CD4-positive, alpha-beta T cell treated with Interferon gamma for 1 hour (primary cell): ENCODE data around the gene GNPTG.

Source experiments
- DNase-seq: peaks from one replicate; pipeline ENCODE4 v3.0.0-alpha.2; 2020

The GNPTG gene

DNA sequence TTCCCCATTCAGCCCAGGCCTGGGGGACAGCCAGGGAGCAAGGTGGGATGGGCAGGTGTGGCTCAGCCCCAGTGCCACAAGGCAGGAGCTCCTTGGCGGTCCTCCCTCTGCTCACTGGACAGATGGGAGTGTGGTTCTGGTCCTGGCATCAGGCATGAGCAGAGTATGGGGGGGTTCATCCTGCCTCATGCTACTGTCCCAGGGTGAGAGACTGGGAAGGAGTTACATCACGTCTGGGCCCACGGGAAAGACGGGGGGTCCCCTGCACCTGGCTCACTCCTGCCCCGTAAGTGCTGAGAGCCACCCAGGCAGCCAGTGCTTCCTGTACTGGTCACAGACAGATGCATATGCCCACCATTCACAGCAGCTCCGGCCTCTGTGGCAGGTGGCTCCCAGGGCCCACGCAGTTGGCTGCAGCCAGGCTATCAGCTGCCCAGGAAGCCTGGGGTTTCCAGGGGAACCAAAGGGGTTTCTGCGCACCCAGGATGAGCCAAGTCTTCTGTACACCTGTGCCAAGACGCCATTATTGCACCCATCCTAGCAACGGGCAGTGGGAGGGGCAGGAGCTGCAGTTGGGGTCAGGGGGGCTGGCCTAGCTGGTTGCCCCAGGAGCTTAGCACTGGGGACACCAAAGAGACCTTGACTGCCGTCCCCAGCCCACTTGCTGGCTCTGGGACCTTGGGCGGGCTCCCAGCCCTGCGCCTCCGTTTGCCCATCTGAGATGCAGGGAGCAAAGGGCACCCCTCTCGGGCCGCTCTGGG, 16.3 kb upstream of the GNPTG start:
- DNase-seq = no peak

- DNase-seq = no peak
Measured at GRCh38 chr16:1335996-1336395, 15.7 kb upstream of the GNPTG start.

DNA sequence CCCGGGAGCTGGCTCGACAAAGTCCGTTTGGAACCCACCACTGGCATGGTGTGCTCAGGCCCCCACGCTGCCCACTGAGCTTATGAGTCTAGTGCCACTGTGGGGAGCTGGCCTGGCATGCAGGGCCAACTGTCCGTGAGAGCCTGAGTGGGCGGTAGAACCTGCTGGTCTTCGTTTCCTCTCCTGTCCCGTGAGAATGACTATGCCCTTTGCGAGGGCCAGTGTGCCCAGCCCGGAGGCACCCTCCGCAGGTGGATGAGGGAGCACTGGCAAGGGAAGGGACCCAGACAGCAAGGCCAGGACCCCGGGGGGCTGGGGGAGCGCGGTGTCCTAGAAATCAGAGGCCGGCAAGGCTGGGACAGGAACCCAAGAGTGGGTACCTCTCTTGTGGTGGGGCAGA, 15.1 kb upstream of the GNPTG start:
- DNase-seq = no peak

DNA sequence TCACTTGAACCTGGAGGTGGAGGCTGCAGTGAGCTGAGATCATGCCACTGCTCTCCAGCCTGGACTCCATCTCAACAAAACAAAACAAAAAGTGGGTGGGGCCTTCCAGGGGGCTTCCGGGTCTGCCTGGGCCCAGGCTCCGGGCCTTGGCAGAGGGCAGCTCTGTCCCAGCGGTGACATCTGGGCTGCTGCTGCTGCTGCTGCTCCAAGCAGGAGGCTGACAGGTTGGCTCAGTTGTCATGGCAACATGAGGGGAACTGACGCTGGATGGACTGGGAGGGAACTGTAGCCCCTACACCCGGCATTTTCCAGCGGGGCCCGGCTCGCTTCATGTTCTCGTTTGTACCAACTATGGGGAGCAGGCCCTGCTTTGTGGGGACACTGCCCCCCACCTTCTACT, 14.2 kb upstream of the GNPTG start:
- no peak for DNase-seq

DNA sequence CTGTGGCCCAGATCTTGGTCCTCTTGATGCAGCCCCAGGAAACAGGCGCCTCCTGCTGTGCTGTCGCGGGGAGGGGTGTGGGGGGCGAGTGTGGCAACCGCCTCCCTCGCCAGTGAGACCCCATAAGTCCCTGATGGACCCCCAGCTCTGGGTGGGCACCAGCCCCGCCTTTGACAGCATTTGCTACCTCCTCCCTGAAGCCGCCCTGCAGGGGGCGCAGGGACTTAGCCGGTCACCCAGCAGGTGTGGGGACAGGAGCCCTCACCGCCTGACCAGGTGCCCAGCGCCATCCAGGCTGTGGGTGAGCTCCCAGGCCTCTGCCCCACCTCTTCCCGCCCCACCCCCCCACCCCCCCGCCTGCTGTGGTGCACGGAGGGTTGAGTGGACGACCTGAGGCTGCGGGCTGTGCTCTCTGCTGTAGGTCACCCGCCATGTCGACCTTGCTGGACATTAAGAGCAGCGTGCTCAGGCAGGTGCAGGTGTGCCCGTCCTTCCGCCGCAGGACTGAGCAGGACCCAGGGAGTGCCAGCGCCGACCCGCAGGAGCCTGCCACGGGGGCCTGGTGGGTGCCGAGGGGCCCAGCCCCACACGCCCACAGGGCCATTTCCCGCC, 13.5 kb upstream of the GNPTG start:
- DNase-seq = no peak

DNA sequence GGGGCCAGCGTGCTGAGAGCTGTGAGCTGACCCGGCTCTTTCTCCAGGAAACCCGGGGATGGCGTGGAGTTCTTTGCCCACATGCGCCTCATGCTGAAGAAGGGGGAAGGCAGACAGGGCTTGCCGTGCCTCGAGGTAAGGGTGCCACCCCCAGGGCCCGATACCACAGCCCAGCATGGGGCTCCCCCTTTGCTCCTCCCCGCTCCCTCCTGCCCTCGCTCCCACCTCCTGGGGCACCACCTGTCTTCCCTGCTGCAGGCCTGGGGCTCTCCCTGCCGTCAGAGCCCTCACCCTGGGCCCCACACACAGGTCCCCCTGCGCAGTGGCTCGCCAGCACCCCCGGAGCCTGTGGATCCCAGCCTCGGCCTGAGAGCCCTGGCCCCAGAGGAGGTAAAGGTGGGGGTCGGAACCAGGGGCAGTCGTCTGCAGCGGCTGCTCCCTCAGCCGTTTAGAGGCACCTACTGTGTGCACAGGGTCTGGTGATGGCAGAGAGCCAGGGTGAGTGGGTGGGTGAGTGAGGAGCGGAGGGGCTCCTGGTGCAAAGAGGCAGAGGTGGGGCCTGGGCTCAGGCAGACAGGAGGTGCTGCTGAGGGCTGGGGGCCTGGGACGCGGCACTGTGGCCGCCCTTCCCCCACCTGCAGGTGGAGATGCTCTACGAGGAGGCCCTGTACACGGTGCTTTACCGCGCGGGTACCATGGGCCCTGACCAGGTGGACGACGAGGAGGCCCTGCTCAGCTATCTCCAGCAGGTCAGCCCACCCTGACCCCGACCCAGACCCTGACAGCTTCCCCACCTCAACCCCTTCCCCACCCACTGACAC, 12.7 kb upstream of the GNPTG start:
- no peak for DNase-seq

DNA sequence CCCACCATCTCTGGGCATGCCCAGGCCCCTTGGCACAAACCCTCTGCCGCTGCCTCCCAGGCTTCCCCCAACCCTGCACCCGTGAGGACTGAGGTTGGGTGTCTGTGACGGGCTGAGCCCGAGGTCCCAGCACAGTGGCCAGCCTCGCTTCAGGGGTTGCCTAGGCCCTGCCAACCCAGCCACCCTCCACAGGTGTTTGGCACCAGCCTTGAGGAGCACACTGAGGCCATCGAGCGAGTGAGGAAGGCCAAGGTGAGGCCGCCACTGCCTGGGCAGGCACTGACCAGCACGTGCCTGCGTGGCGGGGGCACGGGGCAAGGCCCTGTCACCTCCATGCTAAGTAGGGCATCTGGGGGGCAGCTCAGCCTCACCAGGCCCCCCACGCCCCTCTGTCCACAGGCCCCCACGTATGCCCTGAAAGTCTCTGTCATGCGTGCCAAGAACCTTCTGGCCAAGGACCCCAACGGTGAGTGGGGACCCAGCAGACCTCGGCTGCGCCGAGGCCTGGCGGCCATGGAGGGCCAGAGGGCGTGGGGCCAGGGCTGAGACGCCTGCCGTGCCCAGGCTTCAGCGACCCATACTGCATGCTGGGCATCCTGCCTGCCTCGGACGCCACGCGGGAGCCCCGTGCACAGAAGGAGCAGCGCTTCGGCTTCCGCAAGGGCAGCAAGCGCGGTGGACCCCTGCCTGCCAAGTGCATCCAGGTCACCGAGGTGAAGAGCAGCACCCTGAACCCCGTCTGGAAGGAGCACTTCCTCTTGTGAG, 10.8 kb upstream of the GNPTG start:
- no peak for DNase-seq

DNA sequence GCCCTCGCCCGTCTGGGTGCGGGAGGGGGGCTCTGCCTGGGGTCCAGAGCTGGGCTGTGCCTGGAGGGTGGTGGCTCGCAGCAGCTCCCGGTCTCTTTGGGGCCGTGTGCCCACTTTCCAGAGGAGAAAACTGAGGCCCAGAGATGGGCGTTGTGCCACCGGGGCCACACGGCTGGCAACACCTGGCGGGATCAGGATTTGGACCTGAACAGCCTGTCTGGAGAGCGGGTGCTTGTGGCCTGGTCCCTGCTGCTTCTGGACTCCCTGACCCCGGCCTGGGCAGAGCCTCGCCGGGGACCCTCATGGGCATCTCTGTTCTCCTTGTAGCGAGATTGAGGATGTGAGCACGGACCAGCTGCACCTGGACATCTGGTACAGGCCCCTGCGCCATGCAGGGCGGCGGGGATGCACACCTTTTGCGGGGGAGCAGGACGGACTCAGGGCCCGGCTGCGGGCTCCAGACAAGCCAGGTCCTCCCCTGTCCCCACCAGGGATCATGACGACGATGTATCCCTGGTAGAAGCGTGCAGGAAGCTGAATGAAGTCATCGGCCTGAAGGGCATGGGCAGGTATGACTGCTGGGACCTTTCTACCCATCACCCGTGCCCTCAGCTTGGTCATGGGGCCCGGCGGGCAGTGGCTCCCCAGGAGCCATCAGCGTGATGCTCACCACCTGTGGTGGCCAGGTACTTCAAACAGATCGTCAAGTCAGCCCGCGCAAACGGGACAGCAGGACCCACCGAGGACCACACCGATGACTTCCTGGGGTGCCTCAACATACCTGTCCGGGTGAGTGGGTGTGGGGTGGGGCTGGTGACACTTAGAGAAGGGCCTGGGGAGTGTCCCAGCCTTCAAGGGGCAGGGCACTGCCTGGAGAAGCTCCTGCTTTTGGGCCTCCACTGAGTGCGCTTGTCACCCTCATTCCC, 10.0 kb upstream of the GNPTG start:
- no peak for DNase-seq

- DNase-seq = peak; percentile 98
Measured at GRCh38 chr16:1342526-1343427, 9.0 kb upstream of the GNPTG start.

DNA sequence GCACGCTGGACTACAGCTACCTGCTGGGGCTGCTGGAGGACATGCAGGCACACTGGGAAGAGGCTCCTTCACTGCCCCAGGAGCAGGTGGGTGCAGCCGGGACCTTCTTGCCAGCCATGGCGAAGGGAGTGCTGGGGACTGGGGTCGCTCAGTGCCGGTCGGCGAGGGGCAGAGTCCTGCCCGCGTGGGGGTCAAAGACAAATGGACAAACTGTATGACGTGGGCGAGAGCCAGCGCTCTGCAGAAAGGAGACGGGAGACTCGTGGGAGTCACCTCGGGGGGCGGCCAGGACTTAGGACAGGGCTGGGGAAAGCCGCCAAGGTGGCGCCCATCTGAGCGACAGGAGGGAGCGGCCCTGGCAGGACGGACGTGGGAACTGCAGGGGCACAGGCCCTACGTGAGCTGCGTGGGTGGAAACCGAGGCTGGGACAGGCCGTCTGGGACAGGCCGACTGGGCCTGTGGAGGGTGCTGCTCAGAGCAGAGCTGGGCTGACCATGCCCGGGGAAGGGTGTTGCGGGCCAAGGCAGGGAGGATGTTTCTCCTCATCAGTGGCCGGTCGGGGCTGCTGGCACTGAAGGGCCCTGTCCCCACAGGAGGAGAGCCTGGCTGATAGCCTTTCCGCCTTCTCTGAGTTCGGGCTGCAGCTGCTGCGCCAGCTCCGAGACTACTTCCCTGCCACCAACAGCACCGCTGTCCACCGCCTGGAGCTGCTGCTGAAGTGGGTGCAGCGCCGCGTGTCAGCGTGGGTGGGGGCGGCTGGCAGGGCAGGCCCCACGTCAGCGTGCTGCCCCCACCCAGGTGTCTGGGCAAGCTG, 8.1 kb upstream of the GNPTG start:
- no peak for DNase-seq

DNA sequence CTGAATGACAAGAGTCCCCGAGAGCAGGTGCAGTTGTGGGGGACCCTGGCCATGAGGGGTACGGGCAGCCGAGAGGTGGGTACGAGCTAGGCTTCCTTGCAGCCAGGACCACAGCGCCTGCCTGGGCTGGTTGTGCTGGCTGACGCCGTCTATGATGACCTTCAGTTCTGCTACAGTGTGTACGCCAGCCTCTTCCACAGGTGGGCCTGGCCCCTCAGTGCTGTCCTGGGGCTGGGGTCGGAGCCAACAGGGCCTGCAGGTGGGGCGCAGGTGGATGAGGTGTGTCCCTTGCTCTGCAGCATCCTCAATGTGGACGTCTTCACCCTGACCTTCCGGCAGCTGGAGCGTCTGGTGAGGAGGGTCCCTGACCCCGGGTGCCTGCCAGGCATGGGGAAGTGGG, 7.2 kb upstream of the GNPTG start:
- DNase-seq = no peak

GRCh38 chr16:1345087-1345486, 6.6 kb upstream of the GNPTG start:
- DNase-seq = no peak

GRCh38 chr16:1345651-1346421, 5.9 kb upstream of the GNPTG start:
- no peak for DNase-seq

DNA sequence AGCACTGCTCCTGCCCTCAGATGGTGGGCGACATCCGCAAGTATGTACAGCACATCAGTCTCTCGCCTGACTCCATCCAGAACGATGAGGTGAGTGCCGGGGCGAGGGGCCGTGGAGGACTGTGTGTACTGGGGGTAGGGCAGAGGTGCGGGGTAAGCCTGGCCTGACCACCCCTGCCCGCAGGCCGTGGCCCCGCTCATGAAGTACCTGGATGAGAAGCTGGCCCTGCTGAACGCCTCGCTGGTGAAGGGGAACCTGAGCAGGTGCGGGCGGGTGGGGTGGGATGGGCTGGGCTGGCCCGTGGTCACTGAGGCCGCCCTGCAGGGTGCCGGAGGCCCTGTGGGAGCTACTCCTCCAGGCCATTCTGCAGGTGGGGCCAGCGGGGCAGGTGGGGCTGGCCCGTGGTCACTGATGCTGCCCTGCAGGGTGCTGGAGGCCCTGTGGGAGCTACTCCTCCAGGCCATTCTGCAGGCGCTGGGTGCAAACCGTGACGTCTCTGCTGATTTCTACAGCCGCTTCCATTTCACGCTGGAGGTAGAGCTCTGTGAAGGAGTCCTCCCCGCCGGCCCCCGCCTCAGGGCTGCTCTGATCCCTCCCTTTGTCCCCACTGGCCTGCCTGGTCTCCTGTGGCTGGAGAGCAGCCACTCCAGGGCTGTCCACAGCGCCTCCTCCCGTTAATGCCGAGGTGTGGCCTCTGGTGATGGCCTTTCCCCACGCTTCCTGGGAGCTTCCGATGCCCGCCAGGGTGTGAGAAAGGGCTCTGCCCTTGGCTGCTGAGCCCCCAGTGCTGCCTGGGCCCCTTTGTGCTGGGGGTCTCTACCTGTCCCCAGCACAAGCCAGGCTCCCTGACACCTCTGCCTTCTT, 5.1 kb upstream of the GNPTG start:
- DNase-seq = no peak

DNA sequence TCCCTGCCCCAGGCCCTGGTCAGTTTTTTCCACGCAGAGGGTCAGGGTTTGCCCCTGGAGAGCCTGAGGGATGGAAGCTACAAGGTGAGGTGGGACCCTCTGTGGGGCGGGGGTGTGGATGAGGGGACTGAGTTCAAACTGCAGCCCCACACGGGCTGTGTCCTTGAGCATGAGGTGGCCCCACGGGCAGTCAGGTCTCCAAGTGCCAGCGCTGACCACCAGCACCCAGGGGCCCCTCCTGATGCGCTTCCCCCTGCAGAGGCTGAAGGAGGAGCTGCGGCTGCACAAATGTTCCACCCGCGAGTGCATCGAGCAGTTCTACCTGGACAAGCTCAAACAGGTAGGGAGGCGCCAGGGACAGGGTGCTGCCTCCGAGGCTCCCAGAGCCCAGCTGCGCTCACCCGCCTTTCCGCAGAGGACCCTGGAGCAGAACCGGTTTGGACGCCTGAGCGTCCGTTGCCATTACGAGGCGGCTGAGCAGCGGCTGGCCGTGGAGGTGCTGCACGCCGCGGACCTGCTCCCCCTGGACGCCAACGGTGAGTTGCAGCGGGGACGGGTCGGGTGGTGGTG, 4.4 kb upstream of the GNPTG start:
- no peak for DNase-seq

DNA sequence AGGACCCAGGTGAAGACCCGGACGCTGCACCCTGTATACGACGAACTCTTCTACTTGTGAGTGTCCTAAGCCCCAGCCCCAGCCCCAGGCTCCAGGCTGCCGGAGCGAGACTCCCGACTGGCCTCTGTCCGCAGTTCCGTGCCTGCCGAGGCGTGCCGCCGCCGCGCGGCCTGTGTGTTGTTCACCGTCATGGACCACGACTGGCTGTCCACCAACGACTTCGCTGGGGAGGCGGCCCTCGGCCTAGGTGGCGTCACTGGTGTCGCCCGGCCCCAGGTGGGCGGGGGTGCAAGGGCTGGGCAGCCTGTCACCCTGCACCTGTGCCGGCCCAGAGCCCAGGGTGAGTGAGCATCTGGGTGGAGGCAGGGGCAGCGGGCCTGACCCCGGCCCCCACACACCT, 3.8 kb upstream of the GNPTG start:
- DNase-seq = no peak

DNA sequence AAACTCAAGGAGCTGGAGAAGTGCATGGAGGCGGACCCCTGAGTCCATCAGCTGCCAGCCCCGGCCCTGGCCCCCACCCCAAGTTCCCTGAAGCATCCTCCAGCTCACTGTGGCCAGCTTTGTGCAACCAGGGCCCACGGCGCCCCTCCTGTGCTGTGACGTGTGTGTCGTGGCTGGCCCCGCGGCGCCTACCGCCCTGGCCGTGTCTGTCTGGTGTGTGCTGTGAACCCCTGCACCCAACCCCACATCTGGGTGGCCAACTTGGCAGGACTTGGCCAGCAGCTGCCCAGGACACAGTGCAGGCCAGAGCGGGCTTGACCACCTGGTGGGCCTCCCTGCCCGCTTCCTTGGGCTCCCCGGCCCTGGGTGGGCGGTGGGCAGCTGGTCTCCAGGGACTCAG, 3.3 kb upstream of the GNPTG start:
- DNase-seq = no peak

DNA sequence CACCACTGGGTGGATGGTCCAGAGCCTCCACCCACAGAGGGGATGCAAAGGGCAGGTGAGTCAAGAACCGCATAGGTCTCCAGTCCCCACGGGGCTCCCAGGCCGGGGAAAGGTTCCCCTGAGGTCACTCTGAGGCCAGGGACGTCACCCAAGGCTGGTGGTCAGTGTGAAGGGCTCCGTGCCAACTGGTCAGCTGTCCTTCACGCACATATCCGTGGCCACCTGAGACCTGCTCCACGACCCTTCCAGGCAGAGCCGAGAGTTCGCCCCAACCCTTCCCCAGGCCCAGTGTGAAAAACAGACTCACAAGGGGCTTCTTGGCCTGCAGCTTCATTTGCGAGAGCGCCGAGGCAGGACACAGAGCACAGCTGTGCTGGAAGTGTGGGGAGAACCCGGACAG, 2.8 kb upstream of the GNPTG start:
- no peak for DNase-seq
